SK-N-SH (cell line): ENCODE data around the gene MAP3K5. TPM values are rescaled to one million over a fixed set of nuclear protein-coding genes. Genes with fewer than 3 reads are reported as not detected.

Experiments used
- CTCF ChIA-PET: fragments of 300-600, 350-600 bp; formaldehyde crosslinking; extraction: SDS; loops from one replicate; lab custom pipeline; 2021; lab: Yijun Ruan, JAX
- POLR2A ChIA-PET: fragments of 350-600 bp; sonication (Branson Sonifier 250); formaldehyde crosslinking; extraction: SDS; loops from one replicate; lab custom pipeline; 2020; ENCODE audit warnings: antibody characterized with exemption, inconsistent platforms; lab: Yijun Ruan, JAX
- DNase-seq: peaks from one replicate; pipeline ENCODE4 v3.0.0; 2012
- H2AFZ ChIP-seq: fragments of 200-600 bp; sonication (generic); 2 replicates; pipeline ENCODE4 v1.8.1; 2016; ENCODE audit warnings: antibody characterized with exemption, mild to moderate bottlenecking, low read depth
- H3F3A ChIP-seq: fragments of 200-600 bp; sonication (generic); replicated peaks from 2 replicates; pipeline ENCODE3; 2016; ENCODE audit warnings: antibody characterized with exemption, mild to moderate bottlenecking; ENCODE audit not compliant: insufficient read depth
- H3K27ac ChIP-seq, 2 experiments: fragments of 200-500 bp in 1 of 2; fragments of 200-600 bp in 1 of 2; sonication (Bioruptor generic) in 1 of 2; sonication (generic), shearing (Covaris generic) in 1 of 2; 2 replicates each; pipeline versions ENCODE4 v1.5.1 to v1.6.1; 2014 to 2016; ENCODE audit warnings: low read depth in 2 of 2, inconsistent platforms in 1 of 2, low read length in 1 of 2, mild to moderate bottlenecking in 1 of 2, mixed read lengths in 1 of 2
- H3K27me3 ChIP-seq: fragments of 200-600 bp; sonication (generic), shearing (Covaris generic); 2 replicates; pipeline ENCODE4 v1.6.1; 2016; ENCODE audit warnings: mixed run types; ENCODE audit not compliant: insufficient read depth
- H3K36me3 ChIP-seq, 2 experiments: fragments of 200-500 bp in 1 of 2; fragments of 200-600 bp in 1 of 2; sonication (Bioruptor generic) in 1 of 2; sonication (generic) in 1 of 2; replicated peaks in 1 of 2; 2 replicates each; pipeline versions ENCODE3 to v1.5.1; 2014 to 2016; ENCODE audit warnings: low read length in 1 of 2, mild to moderate bottlenecking in 1 of 2; ENCODE audit not compliant: insufficient read depth in 2 of 2, control insufficient read depth in 1 of 2
- H3K4me1 ChIP-seq, 2 experiments: fragments of 200-500 bp in 1 of 2; fragments of 200-600 bp in 1 of 2; sonication (Bioruptor generic) in 1 of 2; sonication (generic), shearing (Covaris generic) in 1 of 2; 2 replicates each; pipeline versions ENCODE4 v1.5.1 to v1.6.1; 2014 to 2016; ENCODE audit warnings: low read depth in 1 of 2, low read length in 1 of 2, mixed run types in 1 of 2; ENCODE audit not compliant: insufficient read depth in 2 of 2, control insufficient read depth in 1 of 2
- H3K4me2 ChIP-seq: fragments of 200-600 bp; sonication (generic), shearing (Covaris generic); 2 replicates; pipeline ENCODE4 v1.6.1; 2017; ENCODE audit warnings: mixed run types
- H3K4me3 ChIP-seq, 2 experiments: fragments of 200-500 bp in 1 of 2; fragments of 200-600 bp in 1 of 2; sonication (Bioruptor generic) in 1 of 2; sonication (generic), shearing (Covaris generic) in 1 of 2; 2 replicates each; pipeline versions ENCODE4 v1.5.1 to v1.8.1; 2014 to 2016; ENCODE audit warnings: low read depth in 2 of 2, inconsistent platforms in 1 of 2, low read length in 1 of 2, mild to moderate bottlenecking in 1 of 2, mixed read lengths in 1 of 2, moderate library complexity in 1 of 2
- H3K79me2 ChIP-seq: fragments of 200-600 bp; sonication (generic); 2 replicates; pipeline ENCODE4 v1.8.1; 2017; ENCODE audit warnings: mild to moderate bottlenecking; ENCODE audit not compliant: insufficient read depth
- H3K9ac ChIP-seq: fragments of 200-600 bp; sonication (generic); 2 replicates; pipeline ENCODE4 v1.6.1; 2017; ENCODE audit warnings: mixed run types
- H3K9me2 ChIP-seq: fragments of 200-600 bp; sonication (generic); 2 replicates; pipeline ENCODE4 v1.6.1; 2017; ENCODE audit warnings: mixed run types
- H3K9me3 ChIP-seq: fragments of 200-600 bp; sonication (generic); 2 replicates; pipeline ENCODE4 v1.6.1; 2017; ENCODE audit warnings: mixed run types, mild to moderate bottlenecking, moderate library complexity
- H4K20me1 ChIP-seq: fragments of 200-600 bp; sonication (generic); 2 replicates; pipeline ENCODE4 v1.6.1; 2017; ENCODE audit warnings: mild to moderate bottlenecking, mixed run types; ENCODE audit not compliant: insufficient read depth
- CHD2 ChIP-seq: fragments of 150-350 bp; IDR thresholded peaks from 2 replicates; pipeline ENCODE4 v1.6.1; 2018; ENCODE audit warnings: low read length; ENCODE audit not compliant: partially characterized antibody
- CTCF ChIP-seq: fragments of 200-600 bp; sonication (generic); IDR thresholded peaks from 2 replicates; pipeline ENCODE4 v1.6.1; 2017; ENCODE audit warnings: antibody characterized with exemption, mild to moderate bottlenecking, moderate library complexity
- EZH2phosphoT487 ChIP-seq: fragments of 200-600 bp; sonication (generic); IDR thresholded peaks from 2 replicates; pipeline ENCODE4 v1.6.1; 2017; ENCODE audit warnings: low read depth, mixed run types, mild to moderate bottlenecking, antibody characterized with exemption, moderate library complexity, borderline replicate concordance
- FOSL2 ChIP-seq: IDR thresholded peaks from 2 replicates; pipeline ENCODE4 v1.4.0; 2012; ENCODE audit warnings: low read depth, mild to moderate bottlenecking, moderate library complexity, borderline replicate concordance
- FOXJ3 ChIP-seq: sonication (generic); formaldehyde crosslinking; IDR thresholded peaks from 2 replicates; pipeline ENCODE4 v1.5.1; 2020; ENCODE audit warnings: mild to moderate bottlenecking, missing genetic modification reagents
- FOXM1 ChIP-seq: IDR thresholded peaks from 2 replicates; pipeline ENCODE4 v1.4.0; 2012; ENCODE audit warnings: low read depth, mild to moderate bottlenecking
- GABPA ChIP-seq: IDR thresholded peaks from 2 replicates; pipeline ENCODE4 v1.4.0; 2012; ENCODE audit warnings: low read depth, mild to moderate bottlenecking
- JUND ChIP-seq: IDR thresholded peaks from 2 replicates; pipeline ENCODE4 v1.4.0; 2012
- MAX ChIP-seq: IDR thresholded peaks from 2 replicates; pipeline ENCODE4 v1.4.0; 2012; ENCODE audit warnings: low read depth
- MEF2A ChIP-seq: IDR thresholded peaks from 2 replicates; pipeline ENCODE4 v1.4.0; 2012; ENCODE audit warnings: low read depth, borderline replicate concordance
- MXI1 ChIP-seq: IDR thresholded peaks from 2 replicates; pipeline ENCODE4 v1.6.1; 2012; ENCODE audit warnings: mild to moderate bottlenecking, low read depth, low read length, improper control_type of control experiment
- PBX3 ChIP-seq: IDR thresholded peaks from 2 replicates; pipeline ENCODE4; 2012
- POLR2AphosphoS5 ChIP-seq: IDR thresholded peaks from 2 replicates; pipeline ENCODE4 v1.6.1; 2012; ENCODE audit warnings: low read depth, low read length
- RFX5 ChIP-seq: IDR thresholded peaks from 2 replicates; pipeline ENCODE4 v1.6.1; 2012; ENCODE audit warnings: mild to moderate bottlenecking, improper control_type of control experiment, low read length
- RXRA ChIP-seq: IDR thresholded peaks from 2 replicates; pipeline ENCODE4 v1.4.0; 2012; ENCODE audit warnings: low read depth, mild to moderate bottlenecking, borderline replicate concordance
- TEAD4 ChIP-seq: IDR thresholded peaks from 2 replicates; pipeline ENCODE4 v1.4.0; 2012; ENCODE audit warnings: mild to moderate bottlenecking, borderline replicate concordance; ENCODE audit not compliant: insufficient read depth
- USF1 ChIP-seq: IDR thresholded peaks from 2 replicates; pipeline ENCODE4 v1.4.0; 2012; ENCODE audit warnings: low read depth, borderline replicate concordance
- USF2 ChIP-seq: fragments of 150-350 bp; IDR thresholded peaks from 2 replicates; pipeline ENCODE4 v1.6.1; 2017; ENCODE audit warnings: antibody characterized with exemption, low read length, low read depth, borderline replicate concordance
- YY1 ChIP-seq: IDR thresholded peaks from 2 replicates; pipeline ENCODE4 v1.4.0; 2012; ENCODE audit warnings: low read depth, mild to moderate bottlenecking
- ZBTB33 ChIP-seq: IDR thresholded peaks from 2 replicates; pipeline ENCODE4 v1.4.0; 2012; ENCODE audit warnings: low read depth, borderline replicate concordance
- WGBS: methylation state at CpG from one replicate; pipeline ENCODE4 v1.1.6; 2017; ENCODE audit warnings: low lambda C conversion rate; 5-methylcytosine and 5-hydroxymethylcytosine counted together
- polyA plus RNA-seq, 3 experiments: library from polyadenylated mRNA; depleted of rRNA; stranded (reverse); fragments of >200 nt; gene quantifications; 2 replicates each; pipeline ENCODE4 v1.2.3, GENCODE V29; 2012

MAP3K5 gene
- polyA plus RNA-seq, 1 of the 3 experiments (the other 2 are of a cell fraction), result 1.4 TPM

GRCh38 chr6:136547336-136547735 is 244.9 kb downstream of the MAP3K5 start (continued):
- TF ChIP-seq ZBTB33, result no peak
- TF ChIP-seq USF1, result no peak
- no peak for TF ChIP-seq USF2
- TF ChIP-seq MAX, result no peak
- peak; percentile 21 for TF ChIP-seq CHD2
- no peak for TF ChIP-seq YY1
- TF ChIP-seq RFX5, result no peak
- TF ChIP-seq FOXM1, result no peak
- TF ChIP-seq FOXJ3 (CRISPR knock-in tag), result no peak
- no peak for TF ChIP-seq RXRA
- TF ChIP-seq TEAD4, result no peak
- TF ChIP-seq JUND, result no peak
- TF ChIP-seq MXI1, result no peak
- no peak for TF ChIP-seq MEF2A
- no peak for TF ChIP-seq GABPA
- no peak for TF ChIP-seq POLR2AphosphoS5

GRCh38 chr6:136546331-136546730 is 245.9 kb downstream of the MAP3K5 start:
- no peak for DNase-seq
- H3K4me2 ChIP-seq, result no peak overlapping the region
- H3K9me3 ChIP-seq, result no peaks in the 10 kb centered on the region
- no peaks in the 10 kb centered on the region for H4K20me1 ChIP-seq
- no peaks in the 10 kb centered on the region for H3K79me2 ChIP-seq
- H2AFZ ChIP-seq, result no peak overlapping the region
- H3K9ac ChIP-seq, result no peak overlapping the region
- H3K36me3 ChIP-seq, result no peaks in the 10 kb centered on the region
- H3K27ac ChIP-seq, result no peak overlapping the region; a peak in 1 of 4 replicates
- TF ChIP-seq TEAD4, result no peak
- no peak for TF ChIP-seq USF1
- no peak for TF ChIP-seq MEF2A
- TF ChIP-seq CTCF, result no peak
- no peak for TF ChIP-seq PBX3
- TF ChIP-seq CHD2, result no peak
- TF ChIP-seq MXI1, result no peak
- no peak for TF ChIP-seq FOSL2
- TF ChIP-seq EZH2phosphoT487, result no peak
- TF ChIP-seq JUND, result no peak
- H3K4me1 ChIP-seq, result peaks cover 0 to 16% of the 10 kb centered on the region in 2 experiments; a peak in 2 of 4 replicates
- no peak overlapping the region for H3K4me3 ChIP-seq
- H3F3A ChIP-seq, result no peaks in the 10 kb centered on the region
- peaks cover 12% of the 10 kb centered on the region; the same call in 1 of the 2 replicates for H3K27me3 ChIP-seq
- no peaks in the 10 kb centered on the region for H3K9me2 ChIP-seq
- 75% methylated on average over 1 of the region's 1 CpG for WGBS
- CTCF ChIA-PET, result interaction anchor here (0.9 to 4.4 kb wide), 18 partner anchors 10 to 258 kb away, joined by 3 to 51 read pairs (median 6); no protein-coding TSS in a partner anchor
- POLR2A ChIA-PET, result no interaction called here
